Left ventricle myocardium inferior (tissue), 1 donor: ENCODE results near the gene TSSC4. TPM values are rescaled to one million over a fixed set of nuclear protein-coding genes. Genes with fewer than 3 reads are reported as not detected.

ENCODE experiments used
- DNase-seq: peaks from one replicate; pipeline ENCODE4 v3.0.0-alpha.2; 2020
- H3K27ac ChIP-seq: fragments of 200-600 bp; replicated peaks from 2 replicates; pipeline ENCODE4 v1.8.0; 2021
- H3K27me3 ChIP-seq: fragments of 200-600 bp; 2 replicates; pipeline ENCODE4 v1.8.0; 2021; ENCODE audit warnings: low read depth
- H3K36me3 ChIP-seq: fragments of 200-600 bp; 2 replicates; pipeline ENCODE4 v1.8.0; 2021
- H3K4me1 ChIP-seq: fragments of 200-600 bp; 2 replicates; pipeline ENCODE4 v1.8.0; 2021
- H3K4me3 ChIP-seq: fragments of 200-600 bp; 2 replicates; pipeline ENCODE4 v1.8.0; 2021; ENCODE audit warnings: mild to moderate bottlenecking, moderate library complexity
- H3K9me3 ChIP-seq: fragments of 200-600 bp; replicated peaks from 2 replicates; pipeline ENCODE4 v1.8.0; 2021
- CTCF ChIP-seq: fragments of 200-600 bp; IDR thresholded peaks from 2 replicates; pipeline ENCODE4 v1.8.0; 2021; ENCODE audit warnings: antibody characterized with exemption, mild to moderate bottlenecking, borderline replicate concordance
- intact Hi-C: fragments of 100-400 bp; cut with micrococcal nuclease; formaldehyde crosslinking; loops from one replicate; pipeline ENCODE4 v1.11.0; 2022
- total RNA-seq: library from RNA; stranded (reverse); fragmentation: NEBNext Ultra II Directional; extraction: Animal tissue kit (Norgen Biotek cat#: 25700); gene quantifications from one replicate; pipeline ENCODE4 v1.2.1, GENCODE V29; 2021
- donor health status: DM: no; HTN: yes; CAD: no; lungs with severe emphysema.

The TSSC4 gene
- total RNA-seq, 1 donor from 2014 or later = 31.7 TPM

GRCh38 chr11:2367266-2368160 lies 33.0 kb upstream of the TSSC4 start:
- TF ChIP-seq CTCF = no peak
- H3K9me3 ChIP-seq = no peaks in the 10 kb centered on the region
- intact Hi-C loops = no loop called here
- H3K27ac ChIP-seq = peak overlapping the region; percentile 66
- no peak overlapping the region for H3K4me3 ChIP-seq
- no peak for DNase-seq
- H3K36me3 ChIP-seq = no peaks in the 10 kb centered on the region
- no peaks in the 10 kb centered on the region for H3K27me3 ChIP-seq
- H3K4me1 ChIP-seq = peaks cover 37% of the 10 kb centered on the region

GRCh38 chr11:2368178-2368850 lies 32.2 kb upstream of the TSSC4 start:
- no peak for DNase-seq
- intact Hi-C loops = no loop called here
- H3K4me1 ChIP-seq = peaks cover 34% of the 10 kb centered on the region
- no peaks in the 10 kb centered on the region for H3K36me3 ChIP-seq
- no peaks in the 10 kb centered on the region for H3K9me3 ChIP-seq
- peak overlapping the region; percentile 66 for H3K27ac ChIP-seq
- no peak for TF ChIP-seq CTCF
- H3K4me3 ChIP-seq = no peak overlapping the region
- no peaks in the 10 kb centered on the region for H3K27me3 ChIP-seq

GRCh38 chr11:2368851-2369180 lies 31.7 kb upstream of the TSSC4 start:
- H3K36me3 ChIP-seq = no peaks in the 10 kb centered on the region
- DNase-seq = no peak
- intact Hi-C loops = no loop called here
- H3K27me3 ChIP-seq = no peaks in the 10 kb centered on the region
- no peak overlapping the region for H3K4me3 ChIP-seq
- no peaks in the 10 kb centered on the region for H3K9me3 ChIP-seq
- H3K27ac ChIP-seq = no peak overlapping the region
- peaks cover 39% of the 10 kb centered on the region for H3K4me1 ChIP-seq
- TF ChIP-seq CTCF = no peak

GRCh38 chr11:2369320-2369719 lies 31.2 kb upstream of the TSSC4 start:
- Histone ChIP-seq H3K4me1 (peaks cover 40% of the 10 kb centered on the region), H3K27ac (peak overlapping the region; percentile 38), H3K4me3 (no peak overlapping the region), H3K27me3 (no peaks in the 10 kb centered on the region), H3K36me3 (no peaks in the 10 kb centered on the region), H3K9me3 (no peaks in the 10 kb centered on the region)
- TF ChIP-seq CTCF = no peak
- no peak for DNase-seq
- intact Hi-C loops = no loop called here

GRCh38 chr11:2369896-2370295 lies 30.7 kb upstream of the TSSC4 start:
- no peak for DNase-seq
- no peaks in the 10 kb centered on the region for H3K36me3 ChIP-seq
- peaks cover 40% of the 10 kb centered on the region for H3K4me1 ChIP-seq
- no peaks in the 10 kb centered on the region for H3K27me3 ChIP-seq
- H3K4me3 ChIP-seq = no peak overlapping the region
- intact Hi-C loops = loop anchor here (10.0 kb wide), 1 partner anchor 55 kb away; no protein-coding TSS in a partner anchor
- H3K9me3 ChIP-seq = no peaks in the 10 kb centered on the region
- peak overlapping the region; percentile 38 for H3K27ac ChIP-seq
- TF ChIP-seq CTCF = no peak
